Measurements from ENCODE around the gene HOXD3.

DNA sequence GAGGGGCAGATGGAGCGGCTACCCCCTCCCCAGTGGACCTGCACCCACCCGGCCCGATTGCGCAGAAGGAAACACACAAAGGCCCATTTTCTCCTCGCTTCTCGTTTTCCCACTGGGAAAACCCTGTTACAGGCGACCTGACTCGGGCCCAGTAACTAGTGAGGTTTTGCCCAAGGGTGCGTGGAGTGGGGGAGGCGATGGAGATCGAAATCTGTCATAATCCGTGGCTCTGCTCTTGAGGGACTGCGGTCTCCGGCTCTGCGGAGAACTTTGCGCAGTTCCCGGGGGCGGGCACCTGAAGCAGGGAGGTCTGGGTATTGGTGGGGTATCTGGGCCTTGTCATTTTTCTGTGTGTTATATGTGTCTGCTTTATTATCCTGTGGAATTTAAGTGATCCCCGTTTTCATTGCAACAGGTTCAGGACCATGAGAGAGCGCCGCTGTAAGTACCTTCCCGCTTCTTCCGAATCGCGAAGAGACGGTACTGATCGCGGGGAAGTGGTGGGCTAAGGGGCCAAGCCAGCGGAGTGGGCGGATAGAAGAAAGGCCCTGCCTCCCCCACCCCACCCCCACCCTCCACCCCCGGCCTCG is 9.8 kb upstream of the HOXD3 start:
- no peak for TF ChIP-seq SIN3A (IDR thresholded peaks at IDR 0.05; ENCODE audit: borderline replicate concordance, insufficient read depth, low read length)
- no peak for TF ChIP-seq POLR2AphosphoS5 (IDR thresholded peaks at IDR 0.05; ENCODE audit: low read depth, low read length)
- TF ChIP-seq, protein P1, sequence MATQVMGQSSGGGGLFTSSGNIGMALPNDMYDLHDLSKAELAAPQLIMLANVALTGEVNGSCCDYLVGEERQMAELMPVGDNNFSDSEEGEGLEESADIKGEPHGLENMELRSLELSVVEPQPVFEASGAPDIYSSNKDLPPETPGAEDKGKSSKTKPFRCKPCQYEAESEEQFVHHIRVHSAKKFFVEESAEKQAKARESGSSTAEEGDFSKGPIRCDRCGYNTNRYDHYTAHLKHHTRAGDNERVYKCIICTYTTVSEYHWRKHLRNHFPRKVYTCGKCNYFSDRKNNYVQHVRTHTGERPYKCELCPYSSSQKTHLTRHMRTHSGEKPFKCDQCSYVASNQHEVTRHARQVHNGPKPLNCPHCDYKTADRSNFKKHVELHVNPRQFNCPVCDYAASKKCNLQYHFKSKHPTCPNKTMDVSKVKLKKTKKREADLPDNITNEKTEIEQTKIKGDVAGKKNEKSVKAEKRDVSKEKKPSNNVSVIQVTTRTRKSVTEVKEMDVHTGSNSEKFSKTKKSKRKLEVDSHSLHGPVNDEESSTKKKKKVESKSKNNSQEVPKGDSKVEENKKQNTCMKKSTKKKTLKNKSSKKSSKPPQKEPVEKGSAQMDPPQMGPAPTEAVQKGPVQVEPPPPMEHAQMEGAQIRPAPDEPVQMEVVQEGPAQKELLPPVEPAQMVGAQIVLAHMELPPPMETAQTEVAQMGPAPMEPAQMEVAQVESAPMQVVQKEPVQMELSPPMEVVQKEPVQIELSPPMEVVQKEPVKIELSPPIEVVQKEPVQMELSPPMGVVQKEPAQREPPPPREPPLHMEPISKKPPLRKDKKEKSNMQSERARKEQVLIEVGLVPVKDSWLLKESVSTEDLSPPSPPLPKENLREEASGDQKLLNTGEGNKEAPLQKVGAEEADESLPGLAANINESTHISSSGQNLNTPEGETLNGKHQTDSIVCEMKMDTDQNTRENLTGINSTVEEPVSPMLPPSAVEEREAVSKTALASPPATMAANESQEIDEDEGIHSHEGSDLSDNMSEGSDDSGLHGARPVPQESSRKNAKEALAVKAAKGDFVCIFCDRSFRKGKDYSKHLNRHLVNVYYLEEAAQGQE (IDR thresholded peaks at IDR 0.05; ENCODE audit: insufficient read depth in 1 of 2, low read depth in 2 of 2, low read length in 2 of 2) = no peak
- no peak for TF ChIP-seq TAF1 (IDR thresholded peaks at IDR 0.05; ENCODE audit: borderline replicate concordance, insufficient read depth, low read length)

Measured in PFSK-1 (cell line).